ENCODE measurements around the gene ENPP5.

GRCh38 chr6:46136831-46137230, 33.9 kb downstream of the ENPP5 start:
- no peak for TF ChIP-seq CTCF (IDR thresholded peaks at IDR 0.05)
- no peak for TF ChIP-seq POLR2A (IDR thresholded peaks at IDR 0.05)

All from body of pancreas (tissue), 4 donors.